NCI-H82 treated with DMSO at 0.1 percent for 48 hours (cell line): Measurements from ENCODE around the gene BCR.

Experiments used
- DNase-seq: peaks from one replicate; lab custom pipeline; 2025; ENCODE audit not compliant: unreplicated experiment; lab: John Stamatoyannopoulos, UW

BCR gene

GRCh38 chr22:23242473-23243001 is 62.2 kb downstream of the BCR start:
- DNase-seq: no peak

GRCh38 chr22:23243006-23243573 is 62.8 kb downstream of the BCR start:
- DNase-seq: no peak

DNA sequence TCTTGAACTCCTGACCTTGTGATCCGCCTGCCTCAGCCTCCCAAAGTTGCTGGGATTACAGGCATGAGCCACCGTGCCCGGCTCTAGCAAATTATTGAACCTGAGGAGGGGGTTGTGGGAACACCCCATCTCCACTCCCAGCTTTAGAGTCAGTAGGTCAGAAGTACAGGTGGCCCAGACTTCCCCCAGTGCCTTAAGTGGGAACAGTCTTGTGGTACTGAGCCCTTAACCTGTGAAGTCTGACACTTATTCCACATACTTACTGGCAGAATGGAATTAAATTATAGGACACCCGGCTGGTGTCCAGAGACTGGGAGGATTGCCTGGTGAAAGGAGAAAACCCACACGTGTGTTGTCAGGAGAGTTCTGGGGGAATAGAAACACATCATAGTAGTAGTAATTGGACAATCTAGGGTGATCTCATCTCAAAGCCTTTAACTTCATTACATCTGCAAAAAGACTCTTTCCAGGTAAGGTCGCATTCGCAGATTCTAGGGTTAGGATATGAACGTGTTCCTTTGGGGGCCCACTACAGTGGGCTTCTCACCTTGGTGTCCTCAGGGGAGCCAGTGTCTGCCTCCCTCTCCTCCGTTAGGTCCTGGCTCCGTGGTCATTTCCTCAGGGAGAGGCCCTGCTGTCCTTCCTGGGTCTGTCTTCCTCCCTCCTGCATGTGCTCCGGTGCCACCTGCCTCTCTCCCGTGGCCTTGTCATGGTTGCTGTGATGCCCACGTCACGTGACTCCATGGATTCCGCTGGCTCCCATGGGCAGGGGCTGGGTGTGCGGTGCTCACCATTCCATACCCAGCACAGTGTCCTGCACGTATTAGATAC is 63.8 kb downstream of the BCR start:
- no peak for DNase-seq

DNA sequence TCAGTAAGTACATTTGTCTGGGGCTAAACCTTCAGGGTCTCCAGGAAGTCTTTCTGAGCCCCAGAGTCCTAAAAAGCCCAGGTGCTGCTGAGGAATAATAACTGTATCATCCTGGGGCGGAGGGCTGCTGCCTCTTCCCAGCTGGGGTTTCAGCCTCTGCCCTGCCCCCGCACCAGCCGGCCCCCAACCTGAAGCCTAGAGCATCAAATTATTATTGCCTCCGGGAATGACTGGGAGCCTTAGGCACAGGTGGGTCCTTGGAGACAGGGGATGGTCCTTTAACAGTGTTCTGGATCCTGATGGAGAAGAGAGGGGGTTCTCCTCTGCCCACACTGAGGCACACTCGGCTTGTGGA is 64.4 kb downstream of the BCR start:
- DNase-seq: no peak

GRCh38 chr22:23245045-23245798 is 64.9 kb downstream of the BCR start:
- DNase-seq: no peak

DNA sequence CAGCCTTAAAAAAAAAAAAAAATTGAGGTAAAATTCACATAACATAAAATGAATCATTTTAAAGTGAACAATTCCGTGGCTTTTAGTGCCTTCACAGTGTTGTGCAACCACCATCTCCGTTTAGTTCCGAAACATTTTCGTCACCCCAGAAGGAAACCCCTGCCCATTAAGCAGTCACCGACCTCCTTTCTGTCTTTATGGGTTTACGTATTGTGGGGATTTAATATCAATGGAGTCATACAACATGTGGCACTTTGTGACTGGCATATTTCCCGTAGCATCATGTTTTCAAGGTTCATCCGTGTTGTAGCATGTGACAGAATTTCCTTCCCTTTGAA is 65.5 kb downstream of the BCR start:
- no peak for DNase-seq

DNA sequence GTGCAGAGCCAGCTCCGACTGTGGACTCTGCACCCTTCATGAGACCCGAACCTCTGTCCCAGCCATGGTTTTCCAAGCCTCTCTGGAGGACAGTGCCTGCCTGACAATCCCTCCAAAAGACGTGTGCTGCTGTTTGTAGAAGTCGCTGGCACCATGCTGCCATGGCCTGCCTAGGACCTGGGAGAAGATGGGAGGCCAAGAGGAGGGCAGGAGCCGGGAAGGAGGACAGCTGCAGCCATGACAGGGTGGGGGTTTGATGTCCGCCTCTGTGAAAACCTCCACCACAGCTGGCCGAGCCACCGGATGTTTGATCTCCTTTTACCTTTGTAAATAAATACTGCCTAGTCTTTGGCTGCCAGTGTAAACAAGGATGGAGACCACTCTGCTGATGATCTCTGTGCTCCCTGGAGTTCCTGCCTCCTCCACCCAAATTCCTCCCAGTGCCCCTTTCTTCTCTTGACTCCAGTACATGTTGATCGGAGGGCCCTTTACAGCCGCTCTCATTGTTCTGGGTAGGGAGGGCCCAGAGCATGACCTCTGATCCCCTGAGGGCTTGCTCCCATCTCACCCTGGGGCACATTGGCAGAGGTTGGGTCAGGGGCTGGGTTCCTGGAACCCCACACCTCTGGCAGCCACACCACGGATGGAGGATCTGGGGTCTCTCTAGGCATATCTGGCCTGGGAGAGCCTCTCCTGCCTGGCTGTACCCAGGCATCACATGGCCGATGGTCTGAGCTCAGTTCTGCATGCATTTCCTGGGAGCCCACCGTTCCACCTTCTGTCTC is 66.9 kb downstream of the BCR start:
- DNase-seq: no peak

DNA sequence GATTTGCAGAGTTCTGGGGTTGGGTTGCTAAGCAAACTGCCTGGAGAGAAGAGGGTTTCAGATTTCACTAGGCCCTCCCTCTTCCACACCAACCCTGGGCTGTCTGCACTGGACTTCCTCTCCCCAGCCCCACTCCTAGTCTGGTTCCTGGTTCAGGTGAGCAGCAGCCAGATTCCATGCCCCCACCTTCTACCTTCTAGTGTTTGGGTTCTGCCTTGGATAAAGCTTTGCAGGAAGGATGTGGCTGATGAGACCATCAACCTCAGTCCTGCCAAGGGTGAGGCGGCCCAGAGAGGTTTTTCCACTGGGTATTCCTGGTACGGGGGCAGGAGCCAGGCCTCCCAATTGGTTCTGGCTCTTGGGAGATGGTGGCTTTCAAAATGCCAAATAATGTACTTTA is 68.3 kb downstream of the BCR start:
- no peak for DNase-seq

DNA sequence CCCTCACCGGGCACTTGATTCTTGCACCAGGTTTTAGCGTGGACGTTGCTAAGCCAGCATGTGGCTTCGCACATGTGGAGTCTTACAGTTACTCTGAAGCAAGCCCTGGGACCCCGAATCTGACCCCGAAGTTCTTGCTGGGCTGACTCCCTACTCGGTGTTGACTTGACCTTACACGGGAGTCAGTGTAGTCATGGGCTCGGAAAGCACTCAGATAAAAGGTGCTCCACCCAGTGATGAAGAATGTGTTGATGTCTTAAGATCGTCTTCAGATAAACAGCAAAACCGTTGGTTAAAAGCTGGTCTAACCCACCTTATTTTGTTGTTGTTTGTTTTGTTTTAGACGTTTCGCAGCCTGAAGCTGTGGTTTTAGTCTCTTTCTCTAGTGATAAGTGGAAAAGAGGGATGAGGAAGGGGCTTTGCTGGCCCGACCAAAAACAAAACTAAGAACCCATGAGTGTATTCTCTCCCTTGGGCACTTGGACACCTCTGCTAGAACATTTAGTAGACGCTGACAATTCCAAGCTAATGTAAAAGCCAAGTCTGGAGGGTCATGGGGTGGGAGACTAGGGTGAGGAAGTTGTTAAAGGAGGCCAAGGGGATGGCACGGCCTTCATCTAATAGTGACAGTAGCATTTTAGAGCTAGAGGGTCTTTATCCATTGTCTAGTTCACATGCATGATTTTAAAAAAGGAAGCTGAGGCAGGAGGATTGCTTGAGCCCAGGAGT is 69.9 kb downstream of the BCR start:
- DNase-seq: no peak

DNA sequence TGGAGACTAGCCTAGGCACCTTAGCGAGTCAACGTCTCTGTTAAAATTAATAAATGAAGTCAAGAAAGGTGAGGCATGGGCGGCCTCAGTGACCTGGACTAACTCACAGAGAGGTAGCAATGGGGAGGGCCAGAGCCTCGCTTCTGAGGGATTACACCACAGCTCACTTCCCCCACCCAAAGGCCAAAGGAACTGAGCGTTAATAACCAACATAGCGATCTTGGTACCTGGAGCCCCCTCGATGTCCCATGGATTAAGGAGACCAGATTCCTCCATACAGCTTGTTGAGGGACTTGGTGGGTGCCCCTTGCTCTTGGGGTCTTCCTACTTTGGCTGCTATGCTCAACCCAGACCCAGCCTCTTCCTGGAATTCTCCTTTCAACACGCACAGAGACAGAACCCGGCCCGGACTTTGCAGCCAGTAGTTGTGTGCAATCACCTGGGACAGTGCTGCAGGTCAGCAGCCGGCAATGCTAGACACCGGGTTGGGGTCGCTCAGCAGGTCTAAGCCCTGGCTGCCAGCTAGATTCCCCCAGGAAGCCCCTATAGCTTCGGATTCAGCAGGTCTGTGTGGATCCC is 70.6 kb downstream of the BCR start:
- DNase-seq: no peak

GRCh38 chr22:23251445-23252093 is 71.3 kb downstream of the BCR start:
- peak; percentile 35 for DNase-seq

- DNase-seq: no peak
Observed at GRCh38 chr22:23253475-23254055, 73.3 kb downstream of the BCR start.

DNA sequence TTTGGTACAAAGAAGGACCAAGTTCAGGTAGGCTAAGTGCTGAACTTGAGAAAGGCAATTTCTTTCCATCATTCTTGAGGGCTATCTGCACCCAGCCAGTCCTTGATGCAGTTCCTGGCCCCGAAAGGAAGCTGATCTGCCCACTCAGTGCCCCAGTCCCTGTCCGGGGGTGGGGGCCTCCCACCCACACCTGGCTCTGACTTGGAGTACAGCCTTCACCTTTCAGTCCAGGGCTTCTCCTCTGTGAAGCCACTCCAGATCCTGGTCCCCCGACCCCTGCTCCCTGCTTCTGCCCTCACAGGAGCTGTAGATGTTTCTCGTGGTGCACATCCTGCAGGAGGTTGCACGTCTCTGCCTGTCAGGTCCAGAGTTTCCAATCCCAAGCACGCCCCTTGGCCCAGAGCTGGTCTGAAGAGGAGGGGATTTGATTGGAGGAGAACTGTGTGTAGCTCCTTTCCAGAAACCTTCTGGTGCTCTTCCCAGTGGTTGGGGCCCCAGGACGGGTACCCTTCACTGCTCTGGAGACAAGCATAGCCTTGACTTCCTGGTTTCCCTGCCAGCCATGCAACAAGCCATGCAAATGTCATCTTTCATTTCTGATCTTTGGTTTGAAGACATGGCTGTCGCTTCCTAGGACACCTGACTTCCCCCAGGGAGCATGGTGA is 75.3 kb downstream of the BCR start:
- DNase-seq: no peak

GRCh38 chr22:23256171-23256932 is 76.0 kb downstream of the BCR start:
- DNase-seq: no peak

GRCh38 chr22:23256986-23257888 is 76.9 kb downstream of the BCR start:
- no peak for DNase-seq

GRCh38 chr22:23257889-23258825 is 77.8 kb downstream of the BCR start:
- DNase-seq: no peak
